Gastroesophageal sphincter (tissue), 4 donors: Measurements from ENCODE around the gene MITF. TPM values are rescaled to one million over a fixed set of nuclear protein-coding genes. Genes with fewer than 3 reads are reported as not detected.

Experiments
- ATAC-seq: fragments of 150-250 bp; one replicate; pipeline ENCODE4 v1.9.1; 2016; ENCODE audit warnings: mild to moderate bottlenecking, moderate library complexity
- H3K27ac ChIP-seq, 4 donors: fragments of 200-600 bp; sonication (generic) in 3 of 4; 1 replicate in 3 of 4; 2 replicates in 1 of 4; pipeline ENCODE4 v1.5.1; 2016 to 2019
- H3K27me3 ChIP-seq: fragments of 200-600 bp; sonication (generic); one replicate; pipeline ENCODE4 v1.5.1; 2019
- H3K36me3 ChIP-seq, 2 donors: fragments of 200-600 bp; sonication (generic); one replicate each; pipeline ENCODE4 v1.5.1; 2019; ENCODE audit warnings: control low read depth in 1 of 2
- H3K4me1 ChIP-seq, 3 donors: fragments of 200-600 bp; sonication (generic); 1 replicate in 2 of 3; 2 replicates in 1 of 3; pipeline ENCODE4 v1.5.1; 2016 to 2019; ENCODE audit warnings: control low read depth in 2 of 3
- H3K4me3 ChIP-seq, 2 donors: fragments of 200-600 bp; sonication (generic); one replicate each; pipeline ENCODE4 v1.5.1; 2019; ENCODE audit warnings: mild to moderate bottlenecking in 1 of 2, moderate library complexity in 1 of 2
- H3K9me3 ChIP-seq, 3 donors: fragments of 200-600 bp; sonication (generic); one replicate each; pipeline ENCODE4 v1.5.1; 2017 to 2019; ENCODE audit warnings: control low read depth in 2 of 3
- CTCF ChIP-seq, 4 experiments: fragments of 200-600 bp in 2 of 4; fragments of 450-650 bp in 2 of 4; sonication (generic) in 1 of 4; IDR thresholded peaks; one replicate each; pipeline ENCODE4 v1.5.1; 2017 to 2019; ENCODE audit warnings: antibody characterized with exemption in 4 of 4, mild to moderate bottlenecking in 2 of 4, moderate library complexity in 2 of 4
- EP300 ChIP-seq: sonication (generic); formaldehyde crosslinking; IDR thresholded peaks from one replicate; pipeline ENCODE4 v1.6.1; 2017; ENCODE audit warnings: antibody characterized with exemption, mild to moderate bottlenecking
- POLR2A ChIP-seq, 2 donors: fragments of 450-650 bp; IDR thresholded peaks; one replicate each; pipeline ENCODE4 v1.6.1; 2017; ENCODE audit warnings: antibody characterized with exemption in 2 of 2, mild to moderate bottlenecking in 2 of 2, moderate library complexity in 1 of 2
- POLR2AphosphoS5 ChIP-seq: sonication (generic); formaldehyde crosslinking; IDR thresholded peaks from one replicate; pipeline ENCODE4 v1.6.1; 2017; ENCODE audit warnings: antibody characterized with exemption
- WGBS, 2 donors: methylation state at CpG; one replicate each; pipeline ENCODE4 v1.1.5; 2018; ENCODE audit warnings: low coverage in 1 of 2; 5-methylcytosine and 5-hydroxymethylcytosine counted together
- total RNA-seq, 4 donors: library from RNA; depleted of rRNA; stranded (reverse); fragments of >200 nt; gene quantifications; one replicate each; pipeline ENCODE4 v1.1.0, GENCODE V29; 2016

Gene MITF
- total RNA-seq, 4 donors from 2014 or later: 44.8 to 86.8 (median 77.9) TPM

DNA sequence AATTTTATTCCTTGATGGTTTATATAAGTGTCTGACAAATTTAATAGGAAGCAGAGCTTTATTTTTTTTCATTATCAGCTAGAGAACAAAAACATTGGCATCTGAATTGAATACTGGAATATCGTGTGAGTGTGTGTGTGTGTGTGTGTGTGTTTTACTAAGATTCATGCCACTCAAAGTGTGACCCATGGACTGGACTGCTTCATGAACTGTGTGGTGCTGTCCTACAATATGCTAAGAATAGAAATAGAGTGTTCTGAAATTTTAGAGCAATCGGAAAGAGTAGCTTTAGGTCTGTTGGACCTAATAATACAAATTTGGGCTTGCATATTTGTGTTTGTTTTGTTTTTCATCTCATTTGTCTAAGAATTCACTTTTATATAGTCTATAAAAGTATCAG, 89.6 kb downstream of the MITF start:
- TF ChIP-seq EP300: no peak
- TF ChIP-seq POLR2AphosphoS5: no peak
- no peak for TF ChIP-seq POLR2A (IDR thresholded peaks at IDR 0.05)
- no peak for TF ChIP-seq CTCF (IDR thresholded peaks at IDR 0.05)

DNA sequence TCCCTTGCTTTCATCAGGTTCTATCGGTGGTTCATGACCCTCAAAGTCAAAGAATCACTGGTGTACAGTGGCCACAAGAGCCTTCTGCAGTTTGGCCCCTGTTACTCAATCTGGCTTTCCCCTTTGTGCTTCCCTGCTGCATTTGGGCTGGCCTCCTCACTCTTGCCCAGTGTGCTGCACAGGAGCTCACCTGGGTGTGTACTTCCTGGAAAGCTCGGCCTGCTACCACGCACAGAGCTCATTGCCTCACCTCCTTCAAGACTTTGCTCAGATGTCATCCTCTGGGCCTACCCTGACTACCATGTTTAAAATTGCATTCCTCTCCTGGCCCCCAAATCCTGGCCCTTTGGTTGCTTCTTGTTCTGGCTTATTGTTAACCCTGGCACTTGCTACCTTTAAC, 90.9 kb downstream of the MITF start:
- Histone ChIP-seq H3K4me1 (peaks cover 0 to 35% (median 0%) of the 10 kb centered on the region in 3 donors), H3K27ac (no peak overlapping the region), H3K27me3 (no peaks in the 10 kb centered on the region), H3K9me3 (peaks cover 0 to 5% (median 0%) of the 10 kb centered on the region in 3 donors), H3K4me3 (no peak overlapping the region), H3K36me3 (no peaks in the 10 kb centered on the region)
- no peak for ATAC-seq
- WGBS, 2 donors: 79 to 84% methylated on average over 3 of the region's 3 CpGs
- no peak for TF ChIP-seq CTCF (IDR thresholded peaks at IDR 0.05)
- TF ChIP-seq EP300: no peak
- TF ChIP-seq POLR2AphosphoS5: no peak
- no peak for TF ChIP-seq POLR2A (IDR thresholded peaks at IDR 0.05)

More for the DNA sequence above, 89.6 kb downstream of the MITF start:
- Histone ChIP-seq H3K9me3 (peaks cover 0 to 5% (median 0%) of the 10 kb centered on the region in 3 donors), H3K27me3 (no peaks in the 10 kb centered on the region), H3K27ac (no peak overlapping the region), H3K4me3 (no peak overlapping the region), H3K36me3 (no peaks in the 10 kb centered on the region), H3K4me1 (peaks cover 0 to 48% (median 0%) of the 10 kb centered on the region in 3 donors)
- 14 to 22% methylated on average over 2 of the region's 2 CpGs for WGBS, 2 donors
- no peak for ATAC-seq

DNA sequence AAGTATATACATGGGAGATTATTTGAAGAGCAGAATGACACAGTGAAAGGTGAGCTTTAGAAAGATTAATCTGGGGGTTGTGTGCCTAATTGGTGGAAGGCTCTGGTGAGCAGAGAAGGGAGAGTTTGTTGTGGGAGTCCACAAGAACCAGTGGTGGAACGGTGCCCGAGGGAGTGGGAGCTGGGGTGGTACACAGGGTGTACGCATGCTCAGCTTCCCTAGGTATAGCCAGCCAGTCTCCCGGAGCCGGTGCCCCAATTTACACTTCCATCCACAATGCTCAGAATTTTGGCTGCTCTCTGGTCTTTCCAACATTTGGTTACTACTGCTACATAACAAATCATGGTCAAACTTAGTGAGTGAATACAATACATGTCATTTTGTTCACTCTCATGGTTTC, 92.5 kb downstream of the MITF start:
- Histone ChIP-seq H3K4me1 (peaks cover 0 to 38% (median 0%) of the 10 kb centered on the region in 3 donors), H3K36me3 (no peaks in the 10 kb centered on the region), H3K4me3 (no peak overlapping the region), H3K27me3 (no peaks in the 10 kb centered on the region), H3K27ac (no peak overlapping the region), H3K9me3 (peaks cover 0 to 9% (median 0%) of the 10 kb centered on the region in 3 donors)
- TF ChIP-seq POLR2A (IDR thresholded peaks at IDR 0.05): no peak
- no peak for TF ChIP-seq POLR2AphosphoS5
- TF ChIP-seq EP300: no peak
- TF ChIP-seq CTCF (IDR thresholded peaks at IDR 0.05): no peak
- no peak for ATAC-seq
- 64 to 100% methylated on average over 1 to 5 of the region's 5 CpGs for WGBS, 2 donors

DNA sequence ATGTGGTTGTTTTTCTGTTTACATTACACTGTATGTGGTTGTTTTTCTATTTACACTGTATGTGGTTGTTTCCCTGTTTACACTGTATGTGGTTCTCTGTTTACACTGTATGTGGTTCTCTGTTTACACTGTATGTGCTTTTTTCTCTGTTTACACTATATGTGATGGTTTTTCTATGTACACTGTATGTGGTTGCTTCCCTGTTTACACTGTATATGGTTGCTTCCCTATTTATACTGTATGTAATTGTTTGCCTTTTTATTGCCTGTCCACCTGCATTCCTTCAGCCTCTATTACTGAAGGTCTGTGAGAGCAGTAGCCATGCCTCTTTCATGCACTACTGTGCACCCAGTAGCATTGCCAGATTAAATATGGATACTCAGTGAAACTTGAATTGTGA, 94.3 kb downstream of the MITF start:
- TF ChIP-seq POLR2AphosphoS5 (no peak), CTCF (IDR thresholded peaks at IDR 0.05) (no peak), POLR2A (IDR thresholded peaks at IDR 0.05) (no peak)

GRCh38 chr3:69838217-69838616, 99.0 kb downstream of the MITF start:
- 10 to 16% methylated on average over 5 of the region's 5 CpGs for WGBS, 2 donors
- peaks cover 5 to 68% (median 14%) of the 10 kb centered on the region in 3 donors for H3K4me1 ChIP-seq
- H3K9me3 ChIP-seq: peaks cover 0 to 3% (median 0%) of the 10 kb centered on the region in 3 donors
- no peaks in the 10 kb centered on the region for H3K27me3 ChIP-seq
- H3K27ac ChIP-seq: no peak overlapping the region
- TF ChIP-seq EP300 (no peak), POLR2AphosphoS5 (no peak), CTCF (IDR thresholded peaks at IDR 0.05) (no peak), POLR2A (IDR thresholded peaks at IDR 0.05) (no peak)
- ATAC-seq: no peak
- no peak overlapping the region for H3K4me3 ChIP-seq
- H3K36me3 ChIP-seq: no peaks in the 10 kb centered on the region

More for the DNA sequence above, 94.3 kb downstream of the MITF start:
- ATAC-seq: no peak
- peaks cover 0 to 47% (median 5%) of the 10 kb centered on the region in 3 donors for H3K4me1 ChIP-seq
- H3K27ac ChIP-seq: no peak overlapping the region
- no peaks in the 10 kb centered on the region for H3K36me3 ChIP-seq
- no peak overlapping the region for H3K4me3 ChIP-seq
- no peaks in the 10 kb centered on the region for H3K27me3 ChIP-seq
- peaks cover 0 to 3% (median 0%) of the 10 kb centered on the region in 3 donors for H3K9me3 ChIP-seq
